Activated T-cell treated with anti-CD3 and anti-CD28 coated beads, Interleukin-2, amount 50 U/mL, for 1 hour (primary cell): ENCODE measurements around the gene HSP90AB1.
A peak's percentile ranks its signal among the peaks of the same experiment; 100 is the strongest.

Experiments
- DNase-seq: peaks from one replicate; pipeline ENCODE4 v3.0.0-alpha.2; 2020

Gene HSP90AB1

GRCh38 chr6:44292661-44293365, 45.9 kb downstream of the HSP90AB1 start:
- DNase-seq = no peak

GRCh38 chr6:44294832-44295791, 48.2 kb downstream of the HSP90AB1 start:
- no peak for DNase-seq

GRCh38 chr6:44297063-44298038, 50.5 kb downstream of the HSP90AB1 start:
- peak; percentile 64 for DNase-seq

- no peak for DNase-seq
Measured at GRCh38 chr6:44298055-44298803, 51.3 kb downstream of the HSP90AB1 start.

- no peak for DNase-seq
Measured at GRCh38 chr6:44298864-44299263, 52.0 kb downstream of the HSP90AB1 start.

GRCh38 chr6:44300292-44300823, 53.5 kb downstream of the HSP90AB1 start:
- no peak for DNase-seq

- no peak for DNase-seq
Measured at GRCh38 chr6:44301106-44301505, 54.2 kb downstream of the HSP90AB1 start.

- DNase-seq = no peak
Measured at GRCh38 chr6:44301782-44302564, 55.1 kb downstream of the HSP90AB1 start.

- DNase-seq = no peak
Measured at GRCh38 chr6:44302856-44303255, 56.0 kb downstream of the HSP90AB1 start.
